ENCODE measurements around the gene ARHGEF19.

Gene ARHGEF19

DNA sequence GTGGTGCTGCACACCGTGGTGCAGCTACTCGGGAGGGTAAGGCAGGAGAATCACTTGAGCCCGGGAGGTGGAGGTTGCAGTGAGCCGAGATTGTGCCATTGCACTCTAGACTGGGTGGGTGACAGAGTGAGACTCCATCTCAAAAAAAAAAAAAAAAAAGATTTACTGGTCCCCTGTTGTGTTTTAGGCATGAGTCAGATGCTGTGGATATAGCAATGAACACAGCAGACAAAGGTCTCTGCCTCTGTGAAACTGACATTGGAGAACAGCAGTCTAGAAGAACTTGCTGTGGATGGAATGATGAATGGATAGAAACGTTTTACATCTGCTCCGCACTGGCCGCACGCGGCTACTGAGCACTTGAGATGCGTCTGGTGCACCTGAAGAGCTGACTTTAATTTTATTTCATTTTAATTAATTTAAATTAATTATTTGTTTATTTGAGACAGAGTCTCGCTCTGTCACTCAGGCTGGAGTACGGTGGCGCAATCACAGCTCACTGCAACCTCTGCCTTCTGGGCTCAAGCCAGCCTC, 32.1 kb downstream of the ARHGEF19 start:
- Histone ChIP-seq H3K27me3 (ENCODE audit: control insufficient read depth, insufficient read depth, low read length) (no peaks in the 10 kb centered on the region), H3K27ac (ENCODE audit: low read length) (no peak overlapping the region), H3K4me1 (ENCODE audit: control insufficient read depth, insufficient read depth, low read length) (0 out of 2 replicates have a peak, but pooled peaks cover 1% of the 10 kb centered on the region), H3K4me3 (ENCODE audit: low read length) (no peak overlapping the region), H3K36me3 (ENCODE audit: control insufficient read depth, insufficient read depth, low read length) (no peaks in the 10 kb centered on the region), H3K9me3 (ENCODE audit: control insufficient read depth, insufficient read depth, low read length) (no peaks in the 10 kb centered on the region)
- whole genome bisulfite sequencing (ENCODE audit: insufficient coverage, insufficient read length): no CpG with 5 or more reads among the region's 13 CpGs
- no peak for DNase-seq (ENCODE audit: low read depth, low spot score)

- DNase-seq (ENCODE audit: low read depth, low spot score): no peak
- WGBS (ENCODE audit: insufficient coverage, insufficient read length): no CpG with 5 or more reads among the region's 19 CpGs
- no peak overlapping the region for H3K27ac ChIP-seq (ENCODE audit: low read length)
- 0 out of 2 replicates have a peak, but pooled peaks cover 1% of the 10 kb centered on the region for H3K4me1 ChIP-seq (ENCODE audit: control insufficient read depth, insufficient read depth, low read length)
- H3K36me3 ChIP-seq (ENCODE audit: control insufficient read depth, insufficient read depth, low read length): no peaks in the 10 kb centered on the region
- H3K27me3 ChIP-seq (ENCODE audit: control insufficient read depth, insufficient read depth, low read length): no peaks in the 10 kb centered on the region
- H3K4me3 ChIP-seq (ENCODE audit: low read length): no peak overlapping the region
- no peaks in the 10 kb centered on the region for H3K9me3 ChIP-seq (ENCODE audit: control insufficient read depth, insufficient read depth, low read length)
These were observed 33.6 kb downstream of the ARHGEF19 start for GRCh38 chr1:16178596-16179497.

DNA sequence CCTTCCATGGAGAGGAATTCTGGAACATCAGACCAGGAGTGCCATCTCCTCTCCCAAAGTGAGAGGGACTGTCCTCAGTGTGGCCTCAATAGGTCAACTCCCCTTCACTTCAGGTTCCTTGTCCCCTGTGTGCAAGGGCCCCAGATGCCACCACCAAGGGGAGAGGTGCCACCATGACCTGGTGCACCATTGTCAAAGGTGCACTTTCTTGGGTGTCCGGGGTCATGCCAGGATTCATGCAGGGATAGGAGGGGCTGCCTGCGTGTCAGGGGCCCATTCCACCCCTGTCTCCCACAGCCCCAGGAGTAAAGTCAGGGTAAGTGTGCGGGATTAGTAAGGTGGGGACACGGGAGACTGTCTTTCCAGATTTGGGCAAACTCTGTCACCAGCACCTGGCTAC, 35.1 kb downstream of the ARHGEF19 start:
- Histone ChIP-seq H3K36me3 (ENCODE audit: control insufficient read depth, insufficient read depth, low read length) (no peaks in the 10 kb centered on the region), H3K27me3 (ENCODE audit: control insufficient read depth, insufficient read depth, low read length) (no peaks in the 10 kb centered on the region), H3K9me3 (ENCODE audit: control insufficient read depth, insufficient read depth, low read length) (no peaks in the 10 kb centered on the region), H3K27ac (ENCODE audit: low read length) (no peak overlapping the region), H3K4me1 (ENCODE audit: control insufficient read depth, insufficient read depth, low read length) (peaks cover 3% of the 10 kb centered on the region; the same call in 1 of the 2 replicates), H3K4me3 (ENCODE audit: low read length) (no peak overlapping the region)
- no peak for DNase-seq (ENCODE audit: low read depth, low spot score)
- no CpG with 5 or more reads among the region's 4 CpGs for WGBS (ENCODE audit: insufficient coverage, insufficient read length)

- no CpG with 5 or more reads among the region's 7 CpGs for WGBS (ENCODE audit: insufficient coverage, insufficient read length)
- Histone ChIP-seq H3K4me1 (ENCODE audit: control insufficient read depth, insufficient read depth, low read length) (peaks cover 2% of the 10 kb centered on the region; the same call in 1 of the 2 replicates), H3K36me3 (ENCODE audit: control insufficient read depth, insufficient read depth, low read length) (no peaks in the 10 kb centered on the region), H3K9me3 (ENCODE audit: control insufficient read depth, insufficient read depth, low read length) (no peaks in the 10 kb centered on the region), H3K27ac (ENCODE audit: low read length) (no peak overlapping the region), H3K27me3 (ENCODE audit: control insufficient read depth, insufficient read depth, low read length) (no peaks in the 10 kb centered on the region), H3K4me3 (ENCODE audit: low read length) (no peak overlapping the region)
- no peak for DNase-seq (ENCODE audit: low read depth, low spot score)
These were observed 35.8 kb downstream of the ARHGEF19 start for GRCh38 chr1:16176653-16177052.

DNA sequence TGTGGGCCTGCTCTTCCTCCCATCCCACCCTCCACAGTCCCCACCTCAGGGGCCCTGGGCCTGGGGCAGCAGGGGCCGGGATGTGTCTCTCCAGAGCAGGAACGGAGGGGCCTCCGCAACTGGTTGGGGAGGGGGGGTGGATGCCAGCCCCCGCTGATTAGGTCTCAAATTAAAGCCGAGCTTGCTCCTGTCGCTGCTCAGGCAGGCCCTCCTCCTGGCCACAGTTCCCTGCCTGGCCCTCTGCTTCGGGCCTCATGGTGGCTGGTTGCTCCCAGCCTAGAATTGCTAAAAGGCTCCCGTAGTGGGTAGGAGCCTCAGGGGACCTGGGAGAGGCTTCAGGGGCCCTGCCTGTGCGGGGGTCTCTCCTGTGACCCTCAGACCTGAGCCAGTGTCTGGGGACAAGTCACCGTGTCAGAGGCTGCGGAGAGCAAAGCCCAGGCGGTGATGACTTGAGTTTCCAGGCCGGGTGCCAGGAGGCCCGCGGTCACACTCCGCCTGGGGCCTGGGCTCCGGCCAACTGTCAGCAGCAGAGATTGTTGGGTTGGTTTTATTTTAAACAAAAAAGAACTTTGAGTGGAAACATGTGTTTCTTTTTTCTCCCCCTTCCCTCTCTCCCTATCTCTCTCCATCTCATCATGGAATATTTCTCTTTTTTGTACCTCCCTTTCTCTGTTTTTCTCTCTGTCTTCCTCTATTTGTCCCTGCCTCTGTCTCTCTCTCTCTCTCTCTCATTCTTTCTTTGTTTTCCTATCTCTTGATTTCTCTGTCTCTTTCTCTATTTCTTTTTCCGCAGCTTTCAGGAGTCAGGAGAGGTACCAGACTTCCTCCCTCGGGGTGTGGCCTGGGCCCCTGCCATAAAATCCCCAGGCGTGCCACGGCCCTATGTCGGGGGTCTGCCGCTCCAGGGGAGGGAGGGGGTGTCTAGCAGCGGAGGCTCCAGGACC, 36.6 kb downstream of the ARHGEF19 start:
- no peak overlapping the region for H3K4me3 ChIP-seq (ENCODE audit: low read length)
- H3K27ac ChIP-seq (ENCODE audit: low read length): no peak overlapping the region
- H3K9me3 ChIP-seq (ENCODE audit: control insufficient read depth, insufficient read depth, low read length): no peaks in the 10 kb centered on the region
- WGBS (ENCODE audit: insufficient coverage, insufficient read length): no CpG with 5 or more reads among the region's 24 CpGs
- H3K36me3 ChIP-seq (ENCODE audit: control insufficient read depth, insufficient read depth, low read length): no peaks in the 10 kb centered on the region
- H3K27me3 ChIP-seq (ENCODE audit: control insufficient read depth, insufficient read depth, low read length): no peaks in the 10 kb centered on the region
- peaks cover 2% of the 10 kb centered on the region; the same call in 1 of the 2 replicates for H3K4me1 ChIP-seq (ENCODE audit: control insufficient read depth, insufficient read depth, low read length)
- DNase-seq (ENCODE audit: low read depth, low spot score): no peak

DNA sequence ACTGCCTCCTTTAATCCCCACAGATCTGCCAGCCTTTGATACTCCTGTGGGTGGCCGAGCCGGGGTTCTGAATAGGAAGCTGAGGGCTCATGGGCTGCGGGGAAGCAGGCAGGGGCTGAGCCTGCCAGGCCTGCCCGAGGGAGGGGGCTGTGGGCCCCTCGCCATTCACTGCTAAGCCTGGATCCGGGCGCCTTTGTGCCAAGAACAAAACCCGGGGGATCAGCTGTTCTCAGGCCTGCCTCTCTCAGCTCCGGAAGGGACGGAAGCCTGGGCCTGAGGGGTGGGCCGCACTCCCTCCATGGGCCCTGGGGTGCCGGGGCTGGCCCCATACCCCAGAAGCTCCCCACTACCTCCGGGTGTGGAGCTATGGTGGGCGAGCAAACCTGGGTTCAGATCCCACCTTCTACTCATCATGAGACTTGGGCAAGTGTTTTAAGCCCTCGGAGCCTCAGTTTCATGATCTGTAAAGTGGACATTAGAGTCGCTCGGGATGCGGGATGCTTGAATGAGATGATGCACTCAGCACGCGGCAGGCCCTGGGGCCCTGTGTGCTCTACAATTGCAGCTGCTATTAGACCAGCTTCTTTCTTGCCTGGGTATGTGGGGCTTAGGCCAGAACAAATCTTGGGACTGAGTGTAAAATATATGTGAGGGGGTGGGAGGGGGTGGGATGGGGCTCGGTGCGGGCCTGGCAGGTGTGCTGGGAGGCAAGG, 37.4 kb downstream of the ARHGEF19 start:
- no peak for DNase-seq (ENCODE audit: low read depth, low spot score)
- no peaks in the 10 kb centered on the region for H3K9me3 ChIP-seq (ENCODE audit: control insufficient read depth, insufficient read depth, low read length)
- H3K4me1 ChIP-seq (ENCODE audit: control insufficient read depth, insufficient read depth, low read length): peaks cover 2% of the 10 kb centered on the region; the same call in 1 of the 2 replicates
- no peaks in the 10 kb centered on the region for H3K27me3 ChIP-seq (ENCODE audit: control insufficient read depth, insufficient read depth, low read length)
- no peaks in the 10 kb centered on the region for H3K36me3 ChIP-seq (ENCODE audit: control insufficient read depth, insufficient read depth, low read length)
- no CpG with 5 or more reads among the region's 22 CpGs for WGBS (ENCODE audit: insufficient coverage, insufficient read length)
- H3K27ac ChIP-seq (ENCODE audit: low read length): no peak overlapping the region
- H3K4me3 ChIP-seq (ENCODE audit: low read length): no peak overlapping the region

DNA sequence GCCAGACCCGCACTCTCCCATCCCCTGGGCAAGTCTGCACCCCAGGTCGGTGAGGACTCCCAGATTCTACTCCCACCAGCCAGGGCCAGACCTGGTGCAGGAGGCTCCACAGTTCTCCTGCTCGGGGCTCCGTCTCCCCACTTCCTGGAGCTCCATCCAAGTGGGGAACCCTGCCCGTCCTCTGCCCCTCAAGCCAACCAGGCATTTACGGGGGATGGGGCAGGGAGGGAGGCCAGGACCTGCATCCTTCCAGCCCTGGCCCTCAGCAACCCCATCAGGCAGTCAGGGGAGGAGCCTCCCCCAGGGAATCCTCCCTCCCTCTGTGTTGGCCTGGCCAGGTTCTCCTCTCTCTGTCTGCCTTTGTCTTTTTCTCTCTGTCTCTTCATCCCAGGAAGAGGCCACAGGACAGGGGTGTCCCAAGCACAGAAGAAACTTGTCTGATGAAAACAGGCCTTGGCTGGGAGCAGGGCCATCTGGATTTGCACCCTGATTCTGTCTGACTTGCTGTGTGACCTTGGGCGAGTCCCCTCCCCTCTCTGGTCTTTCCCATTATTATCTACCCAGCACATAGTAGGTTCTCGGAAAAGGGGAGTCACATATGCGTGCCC, 38.1 kb downstream of the ARHGEF19 start:
- Histone ChIP-seq H3K4me1 (ENCODE audit: control insufficient read depth, insufficient read depth, low read length) (peaks cover 2% of the 10 kb centered on the region; the same call in 1 of the 2 replicates), H3K36me3 (ENCODE audit: control insufficient read depth, insufficient read depth, low read length) (no peaks in the 10 kb centered on the region), H3K9me3 (ENCODE audit: control insufficient read depth, insufficient read depth, low read length) (no peaks in the 10 kb centered on the region), H3K27me3 (ENCODE audit: control insufficient read depth, insufficient read depth, low read length) (no peaks in the 10 kb centered on the region), H3K27ac (ENCODE audit: low read length) (no peak overlapping the region), H3K4me3 (ENCODE audit: low read length) (no peak overlapping the region)
- DNase-seq (ENCODE audit: low read depth, low spot score): no peak
- no CpG with 5 or more reads among the region's 9 CpGs for WGBS (ENCODE audit: insufficient coverage, insufficient read length)

DNA sequence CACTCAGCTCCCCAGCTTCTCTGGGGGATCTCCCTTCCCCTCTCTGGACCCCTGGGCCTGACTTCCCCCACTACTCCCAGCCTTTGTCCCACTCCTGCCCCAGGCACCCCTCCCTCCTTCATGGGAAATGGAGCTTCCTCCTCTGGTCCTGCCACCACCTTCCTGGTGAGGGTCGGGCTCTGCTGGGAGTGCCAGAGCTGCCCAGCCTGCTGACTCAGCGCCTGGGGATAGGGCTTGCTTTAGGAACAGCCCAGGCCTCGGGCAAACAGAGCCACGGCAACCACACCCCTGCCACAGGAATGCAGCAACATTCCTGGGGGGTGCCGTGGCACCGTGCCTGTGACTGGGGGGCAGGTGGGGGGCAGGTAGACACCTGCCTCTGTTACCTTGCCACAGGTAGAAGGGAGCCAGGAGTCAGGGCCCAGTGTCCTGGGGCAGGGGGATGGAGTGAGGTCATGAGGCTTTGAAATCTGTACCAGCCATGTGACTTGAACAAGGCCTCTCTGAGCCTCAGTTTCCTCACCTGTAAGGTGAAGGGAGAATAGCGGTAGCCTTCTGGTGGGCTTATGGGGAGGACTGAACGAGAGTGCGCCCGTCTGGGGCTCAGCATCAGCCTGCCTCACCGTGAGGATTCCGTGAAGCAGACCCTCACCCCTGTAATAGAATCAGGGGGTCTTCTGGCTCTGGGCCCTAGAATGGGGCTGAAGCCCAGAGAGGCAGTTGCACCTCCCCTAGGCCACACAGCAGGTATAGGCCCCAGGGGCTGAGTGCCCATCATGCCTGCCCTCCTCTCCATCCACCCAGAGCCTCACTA, 38.8 kb downstream of the ARHGEF19 start:
- no peak overlapping the region for H3K27ac ChIP-seq (ENCODE audit: low read length)
- no peaks in the 10 kb centered on the region for H3K9me3 ChIP-seq (ENCODE audit: control insufficient read depth, insufficient read depth, low read length)
- no CpG with 5 or more reads among the region's 12 CpGs for WGBS (ENCODE audit: insufficient coverage, insufficient read length)
- no peak for DNase-seq (ENCODE audit: low read depth, low spot score)
- H3K36me3 ChIP-seq (ENCODE audit: control insufficient read depth, insufficient read depth, low read length): no peaks in the 10 kb centered on the region
- peaks cover 4% of the 10 kb centered on the region; the same call in 1 of the 2 replicates for H3K4me1 ChIP-seq (ENCODE audit: control insufficient read depth, insufficient read depth, low read length)
- no peak overlapping the region for H3K4me3 ChIP-seq (ENCODE audit: low read length)
- H3K27me3 ChIP-seq (ENCODE audit: control insufficient read depth, insufficient read depth, low read length): no peaks in the 10 kb centered on the region

- Histone ChIP-seq H3K9me3 (ENCODE audit: control insufficient read depth, insufficient read depth, low read length) (no peaks in the 10 kb centered on the region), H3K4me1 (ENCODE audit: control insufficient read depth, insufficient read depth, low read length) (peaks cover 5% of the 10 kb centered on the region; the same call in 1 of the 2 replicates), H3K36me3 (ENCODE audit: control insufficient read depth, insufficient read depth, low read length) (no peaks in the 10 kb centered on the region), H3K4me3 (ENCODE audit: low read length) (no peak overlapping the region), H3K27me3 (ENCODE audit: control insufficient read depth, insufficient read depth, low read length) (no peaks in the 10 kb centered on the region), H3K27ac (ENCODE audit: low read length) (no peak overlapping the region)
- no CpG with 5 or more reads among the region's 14 CpGs for WGBS (ENCODE audit: insufficient coverage, insufficient read length)
- no peak for DNase-seq (ENCODE audit: low read depth, low spot score)
These were observed 39.4 kb downstream of the ARHGEF19 start for GRCh38 chr1:16172964-16173446.

Measured in iPS DF 6.9 (cell line).